ENCODE results near the gene CCDC197.

CCDC197 gene

DNA sequence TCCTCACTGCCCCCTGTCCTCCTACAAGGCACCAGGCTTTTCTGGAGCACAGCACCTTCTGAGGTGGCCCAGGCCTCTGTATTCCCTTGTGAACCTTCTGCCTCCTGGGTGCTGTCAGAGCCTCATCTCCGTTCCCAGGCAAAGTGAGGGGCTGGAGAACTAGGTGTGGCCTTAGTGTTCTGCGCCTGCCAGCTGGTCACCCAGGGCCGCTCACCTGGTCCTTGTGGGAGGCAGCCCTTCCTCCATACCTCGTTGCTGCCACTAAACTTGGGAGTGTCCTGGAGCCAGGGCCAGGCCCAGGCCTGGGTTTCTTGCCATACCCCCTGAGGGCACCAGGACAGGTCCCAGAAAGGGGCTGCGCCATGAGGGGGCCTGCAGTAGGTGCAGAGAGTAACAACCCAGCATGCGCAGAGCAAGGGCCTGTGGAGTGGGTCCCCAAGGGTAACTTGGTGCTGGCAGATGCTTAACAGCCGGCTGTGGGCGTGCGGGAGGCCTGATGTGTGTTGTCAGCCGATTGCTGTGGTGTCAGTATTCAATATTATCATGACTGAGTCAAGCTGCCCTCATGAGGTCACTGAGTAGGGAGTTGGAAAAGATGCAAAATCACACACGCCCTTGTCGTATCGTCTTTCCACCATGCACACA is 46.1 kb downstream of the CCDC197 start:
- DNase-seq (ENCODE audit: low spot score), result no peak

DNA sequence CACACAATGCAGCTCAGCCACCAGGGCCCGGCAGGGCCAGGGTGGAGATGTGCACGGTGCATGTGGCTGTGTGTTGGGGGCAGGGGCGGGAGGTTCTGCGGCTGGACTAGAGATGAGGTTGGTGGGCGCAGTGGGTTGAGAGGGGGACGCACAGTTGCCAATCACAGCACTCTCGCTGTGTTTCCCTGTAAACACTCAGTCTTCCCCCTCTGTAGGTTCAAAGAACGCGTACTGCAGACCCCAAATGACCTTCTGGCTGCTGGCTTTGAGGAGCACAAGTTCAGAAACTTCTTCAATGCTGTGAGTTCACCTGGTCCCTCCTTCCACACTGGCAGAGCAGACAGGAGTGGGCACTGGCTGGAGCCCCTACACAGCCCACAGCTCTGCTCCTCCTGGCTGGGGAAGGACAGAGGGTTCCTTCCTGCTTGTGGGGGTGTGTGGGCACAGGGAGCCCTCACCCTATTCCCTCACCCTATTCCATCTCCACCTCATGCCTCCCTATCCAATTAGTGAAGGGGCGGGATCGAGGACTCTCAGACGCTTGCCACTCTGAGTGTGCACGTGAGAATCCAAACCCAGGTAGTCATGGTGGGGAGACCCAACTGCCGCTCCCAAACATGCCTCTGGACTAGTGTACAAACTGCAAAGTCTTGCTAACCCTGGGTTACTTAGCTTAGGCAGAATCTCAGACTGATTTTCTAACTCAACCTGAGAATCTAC is 46.8 kb downstream of the CCDC197 start:
- DNase-seq (ENCODE audit: low spot score), result no peak

- DNase-seq (ENCODE audit: low spot score), result no peak
These were observed 47.5 kb downstream of the CCDC197 start for GRCh38 chr14:94044476-94045091.

DNA sequence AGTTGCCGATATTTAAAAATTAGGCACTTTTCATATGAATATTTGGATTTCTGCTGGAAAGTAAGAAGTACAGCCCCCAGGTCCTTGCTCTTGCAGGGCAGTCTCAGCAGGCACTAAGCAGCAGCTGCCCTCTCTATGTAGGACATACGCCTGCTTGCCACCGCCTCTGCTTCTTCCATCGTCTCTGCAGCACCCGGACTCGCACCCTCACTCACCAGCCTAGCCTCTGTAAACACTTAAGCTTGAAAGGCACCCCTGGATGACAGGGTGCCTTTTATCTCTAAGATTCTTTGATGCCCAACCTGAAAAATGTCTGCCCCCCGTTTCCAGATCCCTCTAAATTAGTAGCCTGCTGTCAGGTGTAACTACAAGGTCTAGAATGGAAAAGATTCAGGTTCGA is 48.0 kb downstream of the CCDC197 start:
- no peak for DNase-seq (ENCODE audit: low spot score)

- no peak for DNase-seq (ENCODE audit: low spot score)
These were observed 48.7 kb downstream of the CCDC197 start for GRCh38 chr14:94045563-94046345.

- DNase-seq (ENCODE audit: low spot score), result no peak
These were observed 49.7 kb downstream of the CCDC197 start for GRCh38 chr14:94046696-94047250.

DNA sequence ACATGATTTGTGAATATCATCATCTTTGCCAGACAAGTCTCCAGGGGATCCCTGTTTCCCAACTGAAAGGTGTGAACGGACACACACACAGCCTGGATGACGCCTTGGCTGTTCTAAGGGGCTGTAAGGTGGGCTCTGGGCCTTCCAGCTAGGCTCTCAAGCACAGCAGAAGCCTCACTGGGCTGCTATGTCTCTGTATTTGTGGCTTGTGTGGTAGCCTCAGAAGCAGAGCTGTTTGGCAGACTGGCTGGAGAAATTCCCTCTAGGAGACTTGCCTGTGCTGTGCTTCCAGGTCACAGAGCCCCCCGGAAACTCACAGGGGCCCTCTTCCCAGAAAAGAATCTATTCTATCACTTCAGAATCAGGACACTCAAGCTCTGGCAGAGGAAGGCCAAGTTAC is 50.5 kb downstream of the CCDC197 start:
- no peak for DNase-seq (ENCODE audit: low spot score)

- DNase-seq (ENCODE audit: low spot score), result no peak
These were observed 51.9 kb downstream of the CCDC197 start for GRCh38 chr14:94048691-94049624.

- DNase-seq (ENCODE audit: low spot score), result no peak
These were observed 52.5 kb downstream of the CCDC197 start for GRCh38 chr14:94049625-94050023.

- DNase-seq (ENCODE audit: low spot score), result no peak
These were observed 53.3 kb downstream of the CCDC197 start for GRCh38 chr14:94050231-94050880.

GRCh38 chr14:94051115-94051514 is 54.0 kb downstream of the CCDC197 start:
- no peak for DNase-seq (ENCODE audit: low spot score)

DNA sequence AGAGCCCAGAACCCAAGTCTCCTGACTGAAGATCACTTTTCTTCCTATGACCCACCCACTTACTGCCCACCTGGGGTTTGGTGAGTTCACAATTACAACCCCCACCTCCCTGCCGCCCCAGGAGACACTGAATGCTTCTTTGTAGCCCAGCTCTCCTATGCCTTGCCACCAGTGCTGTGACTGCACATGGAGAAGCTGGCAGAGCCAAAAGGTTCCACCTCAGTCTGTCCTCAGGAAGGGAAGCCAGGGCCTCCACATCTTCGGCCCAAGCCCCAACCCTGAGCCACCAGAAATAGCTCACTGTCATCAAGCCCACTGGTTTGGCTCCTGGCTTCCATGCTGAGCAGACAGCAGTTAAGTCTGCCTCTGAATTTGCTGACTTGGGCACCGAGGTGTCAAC is 54.7 kb downstream of the CCDC197 start:
- DNase-seq (ENCODE audit: low spot score), result no peak

- DNase-seq (ENCODE audit: low spot score), result no peak
These were observed 55.1 kb downstream of the CCDC197 start for GRCh38 chr14:94052199-94052598.

- DNase-seq (ENCODE audit: low spot score), result no peak
These were observed 55.6 kb downstream of the CCDC197 start for GRCh38 chr14:94052662-94053061.

DNA sequence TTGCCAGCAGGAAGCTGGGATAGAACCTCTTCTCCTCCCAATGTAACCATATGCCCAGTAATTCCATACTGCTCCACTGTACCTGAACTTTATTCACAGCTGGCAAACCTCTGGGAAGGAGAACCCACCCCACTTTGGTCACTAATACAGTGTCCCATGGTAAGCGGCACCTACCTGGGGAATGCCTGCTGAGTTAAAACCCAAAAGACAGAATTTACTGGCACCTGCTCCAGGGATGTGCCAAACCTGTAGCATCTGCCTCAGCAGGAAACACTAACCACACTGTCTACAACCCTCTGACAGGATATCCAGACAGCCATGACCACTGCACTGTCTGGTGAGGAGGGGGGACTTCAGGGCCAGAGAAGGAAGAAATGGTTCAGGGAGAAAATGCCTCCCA is 57.3 kb downstream of the CCDC197 start:
- no peak for DNase-seq (ENCODE audit: low spot score)

DNA sequence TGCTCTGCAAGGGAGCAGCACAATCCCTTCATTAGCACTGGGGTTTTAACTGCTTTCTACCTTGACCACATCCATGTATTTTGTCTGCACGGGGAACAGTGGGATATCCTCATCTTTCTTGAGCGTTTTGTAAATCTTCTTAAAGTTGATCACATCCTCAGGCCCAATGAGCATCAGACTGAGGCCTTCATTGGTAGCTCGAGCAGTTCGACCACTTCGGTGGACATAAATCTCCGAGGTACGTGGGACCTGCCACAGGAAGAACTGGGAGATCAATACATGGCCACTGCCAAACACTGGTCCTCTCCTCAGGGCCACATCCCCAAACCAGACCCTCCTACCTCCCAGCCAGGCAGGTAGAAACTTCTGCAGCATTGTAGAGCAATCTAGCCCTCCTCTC is 57.8 kb downstream of the CCDC197 start:
- DNase-seq (ENCODE audit: low spot score), result no peak

DNA sequence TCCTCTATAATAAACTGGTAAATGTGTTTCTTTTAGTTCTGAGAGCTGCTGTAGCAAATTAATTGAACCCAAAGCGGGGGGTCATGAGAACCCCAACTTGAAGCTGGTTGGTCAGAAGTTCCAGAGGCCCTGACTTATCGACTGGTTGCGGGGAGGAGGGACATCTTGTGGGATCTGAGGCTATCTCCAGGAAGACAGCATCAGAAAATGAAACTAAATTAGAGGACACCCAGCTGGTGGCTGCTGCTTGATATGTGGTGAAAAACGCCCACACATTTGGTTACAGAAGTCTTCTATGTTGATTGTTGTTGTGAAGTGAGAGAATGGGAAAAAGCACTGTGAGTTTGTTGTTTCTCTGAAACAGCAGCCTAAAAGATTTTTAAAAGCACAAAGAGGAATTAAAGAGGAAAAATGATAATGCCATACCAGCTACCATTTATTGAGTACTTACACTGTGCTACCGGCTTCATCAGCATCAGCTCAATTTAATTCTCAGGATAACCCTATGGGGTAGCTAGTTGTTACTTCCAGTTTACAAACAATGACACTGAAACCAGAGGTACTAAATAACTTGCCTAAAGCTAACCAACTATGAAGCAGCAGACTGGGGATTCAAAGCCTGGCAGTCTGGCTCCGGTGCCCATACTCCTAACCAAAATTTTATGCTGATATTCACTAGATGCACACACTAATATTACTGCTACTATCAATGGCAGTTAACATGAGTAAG is 59.6 kb downstream of the CCDC197 start:
- no peak for DNase-seq (ENCODE audit: low spot score)

- DNase-seq (ENCODE audit: low spot score), result no peak
These were observed 61.1 kb downstream of the CCDC197 start for GRCh38 chr14:94058128-94058673.

Measured in CD4-positive, alpha-beta T cell treated with Interleukin-6 at 100 ng/mL for 8 hours (primary cell).